Activated CD8-positive, alpha-beta memory T cell treated with anti-CD3 and anti-CD28 coated beads, Interleukin-2, amount 50 U/mL, for 1 hour (primary cell): ENCODE measurements around the gene BNIP3.

Experiments
- DNase-seq: peaks from one replicate; pipeline ENCODE4 v3.0.0-alpha.2; 2020; ENCODE audit errors: extremely low read depth

Gene BNIP3

GRCh38 chr10:131978366-131978765 lies 3.4 kb downstream of the BNIP3 start:
- no peak for DNase-seq

GRCh38 chr10:131977323-131978096 lies 4.2 kb downstream of the BNIP3 start:
- DNase-seq: no peak

- no peak for DNase-seq
Measured at GRCh38 chr10:131975796-131976195, 5.9 kb downstream of the BNIP3 start.

GRCh38 chr10:131975003-131975402 lies 6.7 kb downstream of the BNIP3 start:
- DNase-seq: no peak

GRCh38 chr10:131974034-131974817 lies 7.5 kb downstream of the BNIP3 start:
- no peak for DNase-seq

GRCh38 chr10:131973160-131973951 lies 8.4 kb downstream of the BNIP3 start:
- DNase-seq: no peak

- no peak for DNase-seq
Measured at GRCh38 chr10:131972474-131973071, 9.2 kb downstream of the BNIP3 start.

GRCh38 chr10:131971591-131971990 lies 10.1 kb downstream of the BNIP3 start:
- no peak for DNase-seq

- DNase-seq: no peak
Measured at GRCh38 chr10:131970946-131971345, 10.8 kb downstream of the BNIP3 start.

- DNase-seq: no peak
Measured at GRCh38 chr10:131968949-131969348, 12.8 kb downstream of the BNIP3 start.

GRCh38 chr10:131964298-131964697 lies 17.4 kb downstream of the BNIP3 start:
- no peak for DNase-seq

GRCh38 chr10:131963811-131964210 lies 17.9 kb downstream of the BNIP3 start:
- no peak for DNase-seq

GRCh38 chr10:131963350-131963749 lies 18.4 kb downstream of the BNIP3 start:
- no peak for DNase-seq

- no peak for DNase-seq
Measured at GRCh38 chr10:131961777-131962662, 19.7 kb downstream of the BNIP3 start.

- no peak for DNase-seq
Measured at GRCh38 chr10:131961047-131961776, 20.5 kb downstream of the BNIP3 start.

GRCh38 chr10:131960631-131961046 lies 21.1 kb downstream of the BNIP3 start:
- no peak for DNase-seq

- no peak for DNase-seq
Measured at GRCh38 chr10:131959841-131960240, 21.9 kb downstream of the BNIP3 start.

GRCh38 chr10:131955591-131956340 lies 26.0 kb downstream of the BNIP3 start:
- DNase-seq: no peak

- DNase-seq: no peak
Measured at GRCh38 chr10:131954356-131954965, 27.3 kb downstream of the BNIP3 start.
